Astrocyte (in vitro differentiated cells and primary cell): ENCODE data around the gene SOHLH1. TPM values are rescaled to one million over a fixed set of nuclear protein-coding genes. Genes with fewer than 3 reads are reported as not detected.
A peak's percentile ranks its signal among the peaks of the same experiment; 100 is the strongest.

Experiments used
- DNase-seq: peaks from one replicate; pipeline ENCODE4 v3.0.0-alpha.2; 2010; ENCODE audit warnings: low read depth
- FAIRE-seq: peaks from 2 replicates; lab custom pipeline; 2011; peaks lifted over from hg19 to GRCh38; lab: Jason Lieb, UNC
- H2AFZ ChIP-seq: 2 replicates; pipeline ENCODE4 v1.6.0; 2012; ENCODE audit warnings: low read depth, low read length, inconsistent platforms
- H3K27ac ChIP-seq: 2 replicates; pipeline ENCODE4 v1.5.1; 2011; ENCODE audit warnings: low read depth, low read length, inconsistent platforms
- H3K27me3 ChIP-seq: 2 replicates; pipeline ENCODE4 v1.6.0; 2011; ENCODE audit warnings: low read length, inconsistent platforms; ENCODE audit not compliant: insufficient read depth
- H3K36me3 ChIP-seq: 2 replicates; pipeline ENCODE4 v1.5.1; 2011; ENCODE audit warnings: low read length, inconsistent platforms; ENCODE audit not compliant: insufficient read depth
- H3K4me1 ChIP-seq: 2 replicates; pipeline ENCODE4 v1.5.1; 2011; ENCODE audit warnings: low read length, inconsistent platforms; ENCODE audit not compliant: insufficient read depth
- H3K4me2 ChIP-seq: 2 replicates; pipeline ENCODE4 v1.6.0; 2012; ENCODE audit warnings: low read length, inconsistent platforms
- H3K4me3 ChIP-seq: 2 replicates; pipeline ENCODE4 v1.5.1; 2011; ENCODE audit warnings: low read depth, mild to moderate bottlenecking, low read length, inconsistent platforms; ENCODE audit not compliant: insufficient read depth
- H3K79me2 ChIP-seq: 2 replicates; pipeline ENCODE4 v1.6.0; 2012; ENCODE audit warnings: mild to moderate bottlenecking, low read length, inconsistent platforms; ENCODE audit not compliant: insufficient read depth
- H3K9ac ChIP-seq: 2 replicates; pipeline ENCODE4 v1.6.0; 2012; ENCODE audit warnings: mild to moderate bottlenecking, low read length, inconsistent platforms
- H3K9me3 ChIP-seq: 2 replicates; pipeline ENCODE4 v1.5.1; 2012; ENCODE audit warnings: low read depth, mild to moderate bottlenecking, low read length, inconsistent platforms; ENCODE audit not compliant: insufficient read depth
- H4K20me1 ChIP-seq: 2 replicates; pipeline ENCODE4 v1.6.0; 2012; ENCODE audit warnings: low read length, inconsistent platforms; ENCODE audit not compliant: insufficient read depth
- H3K27ac Mint-ChIP-seq: one replicate; pipeline ENCODE4 v1.8.0; 2021; ENCODE audit warnings: mild to moderate bottlenecking, mixed read lengths; ENCODE audit not compliant: unreplicated experiment
- H3K27me3 Mint-ChIP-seq: one replicate; pipeline ENCODE4 v1.8.0; 2021; ENCODE audit warnings: low read depth, mixed read lengths; ENCODE audit not compliant: unreplicated experiment
- H3K36me3 Mint-ChIP-seq: one replicate; pipeline ENCODE4 v1.8.0; 2021; ENCODE audit warnings: low read depth, mixed read lengths; ENCODE audit not compliant: unreplicated experiment
- H3K4me1 Mint-ChIP-seq: one replicate; pipeline ENCODE4 v1.8.0; 2021; ENCODE audit warnings: low read depth, mixed read lengths; ENCODE audit not compliant: unreplicated experiment
- H3K4me3 Mint-ChIP-seq: one replicate; pipeline ENCODE4 v1.8.0; 2021; ENCODE audit warnings: mild to moderate bottlenecking, moderate library complexity, mixed read lengths; ENCODE audit not compliant: unreplicated experiment
- H3K9me3 Mint-ChIP-seq: one replicate; pipeline ENCODE4 v1.8.0; 2021; ENCODE audit warnings: mild to moderate bottlenecking, mixed read lengths; ENCODE audit not compliant: unreplicated experiment
- CTCF ChIP-seq: IDR thresholded peaks from 2 replicates; pipeline ENCODE4 v1.5.1; 2011; ENCODE audit warnings: low read depth, mild to moderate bottlenecking, inconsistent platforms, low read length, moderate library complexity; ENCODE audit not compliant: insufficient read depth
- EZH2 ChIP-seq: IDR thresholded peaks from 2 replicates; pipeline ENCODE4 v1.6.1; 2012; ENCODE audit warnings: mild to moderate bottlenecking, low read length, inconsistent platforms; ENCODE audit not compliant: insufficient read depth
- total RNA-seq: library from RNA; stranded (reverse); gene quantifications from 2 replicates; pipeline ENCODE4 v1.2.1, GENCODE V29; 2021

SOHLH1 gene
- total RNA-seq, 1 donor from 2014 or later = not detected

- TF ChIP-seq CTCF = no peak
- TF ChIP-seq EZH2 = no peak
- H3K27me3 Mint-ChIP-seq = peaks cover 29% of the 10 kb centered on the region
- Histone ChIP-seq H3K36me3 (no peaks in the 10 kb centered on the region), H3K4me3 (no peak overlapping the region), H3K27ac (no peak overlapping the region), H4K20me1 (no peaks in the 10 kb centered on the region), H3K4me1 (no peaks in the 10 kb centered on the region), H3K79me2 (no peaks in the 10 kb centered on the region), H3K9me3 (no peaks in the 10 kb centered on the region), H3K4me2 (no peak overlapping the region), H3K27me3 (no peaks in the 10 kb centered on the region), H2AFZ (no peak overlapping the region), H3K9ac (no peak overlapping the region)
- H3K4me1 Mint-ChIP-seq = peaks cover 9% of the 10 kb centered on the region
- no peak for FAIRE-seq
- peaks cover 2% of the 10 kb centered on the region for H3K36me3 Mint-ChIP-seq
- no peaks in the 10 kb centered on the region for H3K9me3 Mint-ChIP-seq
- peak overlapping the region; percentile 34 for H3K27ac Mint-ChIP-seq
- H3K4me3 Mint-ChIP-seq = no peak overlapping the region
- no peak for DNase-seq
Observed at GRCh38 chr9:135689011-135689410, 10.3 kb downstream of the SOHLH1 start.

- Histone ChIP-seq H3K27me3 (no peaks in the 10 kb centered on the region), H2AFZ (no peak overlapping the region), H3K36me3 (no peaks in the 10 kb centered on the region), H3K4me3 (no peak overlapping the region), H3K4me2 (no peak overlapping the region), H3K4me1 (no peaks in the 10 kb centered on the region), H3K9me3 (no peaks in the 10 kb centered on the region), H4K20me1 (no peaks in the 10 kb centered on the region), H3K27ac (no peak overlapping the region), H3K9ac (no peak overlapping the region), H3K79me2 (no peaks in the 10 kb centered on the region)
- DNase-seq (no peak), FAIRE-seq (no peak)
- Mint-ChIP-seq H3K27me3 (peaks cover 33% of the 10 kb centered on the region), H3K27ac (no peak overlapping the region), H3K9me3 (no peaks in the 10 kb centered on the region), H3K4me1 (peaks cover 5% of the 10 kb centered on the region), H3K4me3 (no peak overlapping the region), H3K36me3 (peaks cover 2% of the 10 kb centered on the region)
- TF ChIP-seq EZH2 (no peak), CTCF (no peak)
Observed at GRCh38 chr9:135687216-135687615, 12.1 kb downstream of the SOHLH1 start.

GRCh38 chr9:135684691-135685090 lies 14.6 kb downstream of the SOHLH1 start:
- no peak for TF ChIP-seq CTCF
- no peak for TF ChIP-seq EZH2
- Mint-ChIP-seq H3K27me3 (peaks cover 41% of the 10 kb centered on the region), H3K9me3 (no peaks in the 10 kb centered on the region), H3K36me3 (peaks cover 2% of the 10 kb centered on the region), H3K4me1 (peaks cover 3% of the 10 kb centered on the region), H3K4me3 (no peak overlapping the region), H3K27ac (no peak overlapping the region)
- Histone ChIP-seq H3K9me3 (no peaks in the 10 kb centered on the region), H3K4me2 (no peak overlapping the region), H3K4me1 (no peaks in the 10 kb centered on the region), H3K9ac (no peak overlapping the region), H3K79me2 (no peaks in the 10 kb centered on the region), H2AFZ (no peak overlapping the region), H3K27me3 (no peaks in the 10 kb centered on the region), H4K20me1 (no peaks in the 10 kb centered on the region), H3K4me3 (no peak overlapping the region), H3K27ac (no peak overlapping the region), H3K36me3 (no peaks in the 10 kb centered on the region)
- FAIRE-seq (no peak), DNase-seq (no peak)
